ENCODE data around the gene AIFM3.

DNA sequence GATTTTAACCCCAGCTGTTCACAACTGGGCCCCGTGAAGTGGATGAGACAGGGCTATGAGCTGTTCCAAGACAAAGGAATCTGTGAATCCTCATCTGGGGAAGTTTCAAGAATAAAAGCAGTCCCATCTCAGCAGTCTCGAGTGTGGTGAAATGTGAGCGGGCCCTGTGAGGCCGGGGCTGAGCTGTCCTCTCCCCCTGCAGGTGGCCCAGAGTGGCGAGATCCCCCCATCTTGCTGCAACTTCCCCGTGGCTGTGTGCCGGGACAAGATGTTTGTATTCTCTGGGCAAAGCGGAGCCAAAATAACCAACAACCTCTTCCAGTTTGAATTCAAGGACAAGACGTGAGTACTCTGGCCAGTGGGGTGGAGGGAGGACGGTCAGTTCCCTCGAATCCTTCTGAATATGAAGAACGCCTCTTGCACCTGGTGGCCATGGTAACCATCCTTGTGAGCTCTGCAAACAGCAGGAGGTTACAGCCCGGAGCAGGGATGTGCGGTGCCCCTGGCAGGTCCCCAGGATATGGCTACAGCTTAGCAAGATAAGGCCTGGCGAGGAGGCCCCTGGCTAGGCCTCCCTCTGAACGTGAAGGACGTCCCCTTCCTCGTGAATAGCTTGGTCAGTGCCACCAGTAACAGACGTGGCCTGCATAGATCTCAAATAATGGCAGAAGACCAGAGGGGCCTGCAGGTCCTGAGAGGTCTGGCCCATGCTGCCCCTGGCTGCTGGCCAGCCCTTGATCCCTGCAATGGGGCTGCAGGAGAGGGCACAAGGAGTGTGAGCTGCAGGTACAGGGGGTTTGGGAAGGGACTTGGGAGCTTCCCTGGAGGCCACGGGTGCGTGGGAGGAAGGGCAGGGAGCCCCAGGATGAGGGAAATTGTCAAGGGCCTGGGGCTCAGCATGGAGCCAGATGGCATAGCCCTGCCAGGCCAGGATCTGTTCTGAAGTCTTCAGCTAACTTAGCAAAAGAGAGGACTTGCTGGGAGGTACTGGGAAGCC lies 23.4 kb downstream of the AIFM3 start:
- TF ChIP-seq, protein P1, sequence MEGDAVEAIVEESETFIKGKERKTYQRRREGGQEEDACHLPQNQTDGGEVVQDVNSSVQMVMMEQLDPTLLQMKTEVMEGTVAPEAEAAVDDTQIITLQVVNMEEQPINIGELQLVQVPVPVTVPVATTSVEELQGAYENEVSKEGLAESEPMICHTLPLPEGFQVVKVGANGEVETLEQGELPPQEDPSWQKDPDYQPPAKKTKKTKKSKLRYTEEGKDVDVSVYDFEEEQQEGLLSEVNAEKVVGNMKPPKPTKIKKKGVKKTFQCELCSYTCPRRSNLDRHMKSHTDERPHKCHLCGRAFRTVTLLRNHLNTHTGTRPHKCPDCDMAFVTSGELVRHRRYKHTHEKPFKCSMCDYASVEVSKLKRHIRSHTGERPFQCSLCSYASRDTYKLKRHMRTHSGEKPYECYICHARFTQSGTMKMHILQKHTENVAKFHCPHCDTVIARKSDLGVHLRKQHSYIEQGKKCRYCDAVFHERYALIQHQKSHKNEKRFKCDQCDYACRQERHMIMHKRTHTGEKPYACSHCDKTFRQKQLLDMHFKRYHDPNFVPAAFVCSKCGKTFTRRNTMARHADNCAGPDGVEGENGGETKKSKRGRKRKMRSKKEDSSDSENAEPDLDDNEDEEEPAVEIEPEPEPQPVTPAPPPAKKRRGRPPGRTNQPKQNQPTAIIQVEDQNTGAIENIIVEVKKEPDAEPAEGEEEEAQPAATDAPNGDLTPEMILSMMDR (conservative IDR thresholded peaks at IDR 0.05; ENCODE audit: low read depth, low read length), result no peak
- no peak for TF ChIP-seq RFX5 (IDR thresholded peaks at IDR 0.05; ENCODE audit: low read depth, low read length)
- TF ChIP-seq, protein P2, sequence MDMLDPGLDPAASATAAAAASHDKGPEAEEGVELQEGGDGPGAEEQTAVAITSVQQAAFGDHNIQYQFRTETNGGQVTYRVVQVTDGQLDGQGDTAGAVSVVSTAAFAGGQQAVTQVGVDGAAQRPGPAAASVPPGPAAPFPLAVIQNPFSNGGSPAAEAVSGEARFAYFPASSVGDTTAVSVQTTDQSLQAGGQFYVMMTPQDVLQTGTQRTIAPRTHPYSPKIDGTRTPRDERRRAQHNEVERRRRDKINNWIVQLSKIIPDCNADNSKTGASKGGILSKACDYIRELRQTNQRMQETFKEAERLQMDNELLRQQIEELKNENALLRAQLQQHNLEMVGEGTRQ (IDR thresholded peaks at IDR 0.05; ENCODE audit: low read depth, low read length), result no peak
- no peak for TF ChIP-seq POLR2A (IDR thresholded peaks at IDR 0.05; ENCODE audit: low read depth, low read length)
- TF ChIP-seq RCOR1 (IDR thresholded peaks at IDR 0.05; ENCODE audit: insufficient replicate concordance, low read length), result no peak
- no peak for TF ChIP-seq MXI1 (IDR thresholded peaks at IDR 0.05; ENCODE audit: borderline replicate concordance, low read depth, low read length)
- TF ChIP-seq, protein P3, sequence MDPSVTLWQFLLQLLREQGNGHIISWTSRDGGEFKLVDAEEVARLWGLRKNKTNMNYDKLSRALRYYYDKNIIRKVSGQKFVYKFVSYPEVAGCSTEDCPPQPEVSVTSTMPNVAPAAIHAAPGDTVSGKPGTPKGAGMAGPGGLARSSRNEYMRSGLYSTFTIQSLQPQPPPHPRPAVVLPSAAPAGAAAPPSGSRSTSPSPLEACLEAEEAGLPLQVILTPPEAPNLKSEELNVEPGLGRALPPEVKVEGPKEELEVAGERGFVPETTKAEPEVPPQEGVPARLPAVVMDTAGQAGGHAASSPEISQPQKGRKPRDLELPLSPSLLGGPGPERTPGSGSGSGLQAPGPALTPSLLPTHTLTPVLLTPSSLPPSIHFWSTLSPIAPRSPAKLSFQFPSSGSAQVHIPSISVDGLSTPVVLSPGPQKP (IDR thresholded peaks at IDR 0.05; ENCODE audit: borderline replicate concordance, low read depth, low read length), result no peak
- TF ChIP-seq SMC3 (IDR thresholded peaks at IDR 0.05; ENCODE audit: low read depth, low read length), result no peak
- no peak for TF ChIP-seq CHD1 (IDR thresholded peaks at IDR 0.05; ENCODE audit: low read depth, low read length)
- TF ChIP-seq RAD21 (IDR thresholded peaks at IDR 0.05; ENCODE audit: low read length), result no peak
- no peak for TF ChIP-seq MAFK (IDR thresholded peaks at IDR 0.05; ENCODE audit: low read depth, low read length)

Data from IMR-90 (cell line).